A549 (cell line): ENCODE data around the gene PPP1R2.

ENCODE experiments used
- BCL3 ChIP-seq: fragments of >200 bp; sonication (Bioruptor Twin); formaldehyde crosslinking; IDR thresholded peaks from 3 replicates; pipeline ENCODE4 v1.6.1; 2016
- CTCF ChIP-seq: fragments of >200 bp; sonication (Bioruptor Twin); formaldehyde crosslinking; IDR thresholded peaks from 3 replicates; pipeline ENCODE4 v1.5.1; 2016
- EHF ChIP-seq: fragments of 250-450 bp; sonication (Bioruptor Pico); IDR thresholded peaks from 2 replicates; pipeline ENCODE4 v1.5.0; 2020; ENCODE audit warnings: mild to moderate bottlenecking
- EP300 ChIP-seq, 2 experiments: fragments of >200 bp; sonication (Bioruptor Twin); formaldehyde crosslinking; IDR thresholded peaks; 2 replicates in 1 of 2; 3 replicates in 1 of 2; pipeline ENCODE4 v1.6.1; 2016 to 2017
- GATA3 ChIP-seq: IDR thresholded peaks from 2 replicates; pipeline ENCODE4 v1.6.1; 2012; ENCODE audit warnings: borderline replicate concordance
- HDAC2 ChIP-seq: fragments of 200-600 bp; sonication (generic); IDR thresholded peaks from 2 replicates; pipeline ENCODE4 v1.6.1; 2016
- JUN ChIP-seq, 2 experiments: fragments of >200 bp; sonication (Bioruptor Twin); formaldehyde crosslinking; IDR thresholded peaks; 2 replicates in 1 of 2; 3 replicates in 1 of 2; pipeline ENCODE4 v1.6.1; 2016 to 2017
- KDM1A ChIP-seq: fragments of 200-600 bp; sonication (generic); IDR thresholded peaks from 2 replicates; pipeline ENCODE4 v1.6.1; 2016; ENCODE audit warnings: low read depth, mild to moderate bottlenecking
- POLR2A ChIP-seq: IDR thresholded peaks from 2 replicates; pipeline ENCODE4 v1.6.1; 2012; ENCODE audit warnings: mild to moderate bottlenecking, low read length
- POLR2AphosphoS2 ChIP-seq: conservative IDR thresholded peaks from 2 replicates; pipeline ENCODE4 v1.6.1; 2012; ENCODE audit warnings: low read length, improper control_type of control experiment, inconsistent platforms
- SMC3 ChIP-seq: fragments of >200 bp; sonication (Bioruptor Twin); formaldehyde crosslinking; IDR thresholded peaks from 3 replicates; pipeline ENCODE4 v1.6.1; 2018; ENCODE audit warnings: inconsistent platforms
- ZSCAN20 ChIP-seq: fragments of 250-450 bp; sonication (Bioruptor Pico); IDR thresholded peaks from 2 replicates; pipeline ENCODE4 v1.8.0; 2022; ENCODE audit warnings: mild to moderate bottlenecking, moderate library complexity
- TF ChIP-seq, protein P1 (sequence below): fragments of 200-600 bp; sonication (generic); IDR thresholded peaks from 2 replicates; pipeline ENCODE4 v1.6.1; 2016; ENCODE audit warnings: antibody characterized with exemption, mild to moderate bottlenecking, moderate library complexity
- TF ChIP-seq, protein P2 (sequence below): IDR thresholded peaks from 2 replicates; pipeline ENCODE4 v1.6.1; 2012

- TF ChIP-seq POLR2A (no peak), GATA3 (no peak), CTCF (no peak), POLR2AphosphoS2 (no peak), BCL3 (no peak), SMC3 (no peak), KDM1A (no peak), HDAC2 (no peak), EP300 (IDR thresholded peaks at IDR 0.05) (no peak), JUN (IDR thresholded peaks at IDR 0.05) (no peak), ZSCAN20 (CRISPR knock-in tag) (no peak), EHF (CRISPR knock-in tag) (no peak)
- TF ChIP-seq, protein P1, sequence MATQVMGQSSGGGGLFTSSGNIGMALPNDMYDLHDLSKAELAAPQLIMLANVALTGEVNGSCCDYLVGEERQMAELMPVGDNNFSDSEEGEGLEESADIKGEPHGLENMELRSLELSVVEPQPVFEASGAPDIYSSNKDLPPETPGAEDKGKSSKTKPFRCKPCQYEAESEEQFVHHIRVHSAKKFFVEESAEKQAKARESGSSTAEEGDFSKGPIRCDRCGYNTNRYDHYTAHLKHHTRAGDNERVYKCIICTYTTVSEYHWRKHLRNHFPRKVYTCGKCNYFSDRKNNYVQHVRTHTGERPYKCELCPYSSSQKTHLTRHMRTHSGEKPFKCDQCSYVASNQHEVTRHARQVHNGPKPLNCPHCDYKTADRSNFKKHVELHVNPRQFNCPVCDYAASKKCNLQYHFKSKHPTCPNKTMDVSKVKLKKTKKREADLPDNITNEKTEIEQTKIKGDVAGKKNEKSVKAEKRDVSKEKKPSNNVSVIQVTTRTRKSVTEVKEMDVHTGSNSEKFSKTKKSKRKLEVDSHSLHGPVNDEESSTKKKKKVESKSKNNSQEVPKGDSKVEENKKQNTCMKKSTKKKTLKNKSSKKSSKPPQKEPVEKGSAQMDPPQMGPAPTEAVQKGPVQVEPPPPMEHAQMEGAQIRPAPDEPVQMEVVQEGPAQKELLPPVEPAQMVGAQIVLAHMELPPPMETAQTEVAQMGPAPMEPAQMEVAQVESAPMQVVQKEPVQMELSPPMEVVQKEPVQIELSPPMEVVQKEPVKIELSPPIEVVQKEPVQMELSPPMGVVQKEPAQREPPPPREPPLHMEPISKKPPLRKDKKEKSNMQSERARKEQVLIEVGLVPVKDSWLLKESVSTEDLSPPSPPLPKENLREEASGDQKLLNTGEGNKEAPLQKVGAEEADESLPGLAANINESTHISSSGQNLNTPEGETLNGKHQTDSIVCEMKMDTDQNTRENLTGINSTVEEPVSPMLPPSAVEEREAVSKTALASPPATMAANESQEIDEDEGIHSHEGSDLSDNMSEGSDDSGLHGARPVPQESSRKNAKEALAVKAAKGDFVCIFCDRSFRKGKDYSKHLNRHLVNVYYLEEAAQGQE: no peak
- TF ChIP-seq, protein P2, sequence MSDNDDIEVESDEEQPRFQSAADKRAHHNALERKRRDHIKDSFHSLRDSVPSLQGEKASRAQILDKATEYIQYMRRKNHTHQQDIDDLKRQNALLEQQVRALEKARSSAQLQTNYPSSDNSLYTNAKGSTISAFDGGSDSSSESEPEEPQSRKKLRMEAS: no peak
These were observed 7.6 kb upstream of the PPP1R2 start for GRCh38 chr3:195550723-195551122.
